ENCODE data around the gene CDH4.

CDH4 gene

DNA sequence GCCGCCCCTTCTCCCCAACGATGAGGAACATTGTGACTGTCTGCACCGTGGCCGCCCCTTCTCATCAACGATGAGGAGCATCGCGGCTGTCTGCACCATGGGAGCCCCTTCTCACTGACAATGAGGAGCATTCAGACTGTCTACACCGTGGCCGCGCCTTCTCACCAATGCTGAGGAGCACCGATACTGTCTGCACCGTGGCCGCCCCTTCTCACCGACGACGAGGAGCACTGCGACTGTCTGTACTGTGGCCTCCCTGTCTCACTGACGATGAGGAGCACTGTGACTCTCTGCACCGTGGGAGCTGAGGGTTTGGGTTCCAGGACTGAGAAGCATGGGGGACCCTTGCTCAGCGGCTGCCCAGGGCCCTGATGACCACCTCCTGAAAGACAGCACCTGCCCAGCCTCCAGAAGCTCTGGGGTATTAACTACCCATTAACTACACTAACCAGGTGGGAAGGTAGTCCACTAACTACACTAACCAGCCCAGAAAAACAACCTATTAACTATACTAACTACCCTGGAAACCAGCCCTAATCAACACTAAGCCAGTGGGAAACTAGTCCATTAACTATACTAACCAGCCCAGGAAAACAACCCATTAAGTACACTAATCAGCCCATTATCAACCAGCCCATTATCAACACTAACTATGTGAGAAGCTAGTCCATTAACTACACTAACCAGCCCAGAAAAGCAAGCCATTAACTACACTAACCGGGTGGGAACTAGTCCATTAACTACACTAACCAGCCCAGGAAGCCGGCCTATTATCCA lies 696.7 kb downstream of the CDH4 start:
- DNase-seq (ENCODE audit: low spot score), result no peak

DNA sequence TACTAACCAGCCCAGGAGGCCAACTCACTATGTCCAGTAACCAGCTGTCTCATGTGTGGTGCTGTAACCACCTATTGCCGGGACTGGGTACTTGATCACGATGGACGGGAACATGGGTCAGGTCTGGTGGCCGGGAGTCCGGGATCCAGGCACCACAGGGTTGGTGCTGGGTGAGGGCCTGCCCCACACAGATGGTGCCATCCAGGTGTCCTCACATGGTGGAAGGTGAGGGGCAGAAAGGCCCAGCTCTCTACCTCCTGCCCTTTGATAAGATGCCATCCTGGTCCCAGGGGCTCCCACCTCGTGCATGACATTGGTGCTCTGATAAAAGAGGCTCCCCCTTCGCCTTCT lies 697.3 kb downstream of the CDH4 start:
- DNase-seq (ENCODE audit: low spot score), result no peak

DNA sequence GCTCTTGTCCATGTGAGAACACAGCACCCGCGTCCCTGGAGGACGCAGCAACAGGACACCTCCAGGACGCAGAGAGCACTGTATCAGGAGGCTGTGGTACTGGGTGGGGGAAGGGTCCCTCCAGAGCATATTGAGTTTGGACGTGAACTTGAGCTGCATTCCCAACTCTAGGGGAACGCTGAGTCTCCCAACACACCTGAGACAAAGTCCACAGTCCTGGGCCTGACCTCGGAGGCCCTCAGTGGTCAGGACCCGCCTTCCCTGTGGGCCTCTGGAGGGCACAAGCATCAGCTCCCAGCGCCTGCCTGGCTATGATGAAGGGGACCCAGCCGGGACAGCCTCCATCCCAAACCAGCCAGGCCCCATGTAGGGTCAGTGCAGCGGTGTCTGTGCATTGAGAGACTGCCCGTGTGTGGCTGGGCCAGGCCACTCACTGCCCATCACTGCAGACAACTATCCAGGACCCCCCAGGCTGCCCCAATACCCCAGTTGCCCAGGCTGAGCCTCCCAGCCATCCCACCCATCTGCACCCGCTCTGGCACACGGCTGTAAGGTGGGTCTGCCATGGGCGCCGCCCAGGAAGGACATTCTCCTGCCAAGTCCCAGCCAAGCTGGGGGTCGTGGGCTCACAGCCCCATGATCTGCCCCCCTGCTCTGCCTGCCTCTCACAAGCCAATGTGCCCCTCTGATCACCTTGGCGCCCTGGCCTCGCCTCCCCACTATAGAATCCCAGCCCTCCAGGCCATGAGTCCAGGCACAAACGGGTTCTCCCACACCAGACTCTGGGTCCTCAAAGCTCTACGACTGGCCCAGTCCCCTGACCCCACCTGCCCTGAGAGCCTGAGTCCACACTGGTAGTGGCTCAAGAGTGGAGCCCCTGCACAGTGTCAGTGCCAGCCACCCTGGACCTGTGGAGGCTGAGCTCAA lies 697.9 kb downstream of the CDH4 start:
- DNase-seq (ENCODE audit: low spot score), result no peak

DNA sequence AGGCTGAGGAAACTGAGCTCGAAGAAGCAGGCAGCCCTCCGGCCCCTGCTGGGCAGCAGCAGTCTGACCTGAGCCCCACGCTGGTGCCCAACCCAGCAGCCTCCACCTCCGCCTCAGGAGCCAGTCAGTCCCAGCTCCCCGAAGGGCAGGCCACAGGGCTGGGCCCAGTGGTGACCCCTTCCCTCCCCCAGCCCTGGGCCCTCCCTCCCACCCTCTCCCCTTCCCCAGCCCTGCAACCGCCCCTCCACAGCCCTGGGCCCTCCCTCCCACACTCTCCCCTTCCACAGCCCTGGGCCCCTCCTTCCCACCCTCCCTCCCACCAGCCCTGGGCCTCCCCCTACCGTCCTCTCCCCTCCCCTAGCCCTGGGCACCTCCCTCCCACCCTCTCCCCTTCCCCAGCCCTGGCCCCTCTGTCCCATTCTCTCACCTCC lies 698.6 kb downstream of the CDH4 start:
- no peak for DNase-seq (ENCODE audit: low spot score)

DNA sequence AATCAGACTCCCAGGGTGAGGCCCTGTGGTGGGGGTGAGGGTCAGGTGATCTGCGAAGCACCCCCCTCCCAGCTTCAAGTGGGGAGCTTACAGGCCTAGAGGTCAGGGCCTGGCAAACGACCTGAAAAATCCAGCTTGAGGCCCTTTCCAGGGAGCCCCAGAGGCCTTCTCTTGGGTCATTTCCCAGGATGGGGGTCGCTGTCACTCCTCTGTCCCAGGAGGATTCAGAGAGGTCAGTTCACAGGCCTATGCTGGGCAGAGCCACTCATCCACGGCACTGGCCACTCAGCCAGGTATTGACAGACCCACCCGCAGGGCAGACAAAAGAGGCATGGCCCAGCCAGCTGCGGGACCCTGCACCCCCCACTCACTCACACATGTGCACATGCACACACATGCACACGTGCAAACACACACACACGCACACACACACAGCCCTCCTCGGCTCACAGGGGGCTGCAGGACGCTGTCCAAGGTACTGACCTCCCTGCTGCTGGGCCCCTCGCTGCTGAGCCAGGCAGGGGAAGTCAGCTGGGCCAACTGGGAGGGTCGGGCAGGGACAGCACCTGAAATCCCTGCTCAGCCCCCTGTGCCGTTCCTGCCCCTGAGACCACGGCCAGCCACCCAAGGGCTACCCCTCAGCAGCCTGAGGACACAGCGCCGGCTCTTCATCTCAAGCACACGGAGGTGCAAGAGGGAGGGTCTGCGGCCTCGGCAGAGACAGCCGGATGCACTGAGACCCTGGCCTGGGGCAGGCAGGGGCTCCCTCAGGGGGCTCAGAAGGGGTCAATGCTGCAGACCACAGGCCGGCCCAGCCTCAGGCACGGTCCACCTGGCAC lies 699.9 kb downstream of the CDH4 start:
- DNase-seq (ENCODE audit: low spot score), result no peak

DNA sequence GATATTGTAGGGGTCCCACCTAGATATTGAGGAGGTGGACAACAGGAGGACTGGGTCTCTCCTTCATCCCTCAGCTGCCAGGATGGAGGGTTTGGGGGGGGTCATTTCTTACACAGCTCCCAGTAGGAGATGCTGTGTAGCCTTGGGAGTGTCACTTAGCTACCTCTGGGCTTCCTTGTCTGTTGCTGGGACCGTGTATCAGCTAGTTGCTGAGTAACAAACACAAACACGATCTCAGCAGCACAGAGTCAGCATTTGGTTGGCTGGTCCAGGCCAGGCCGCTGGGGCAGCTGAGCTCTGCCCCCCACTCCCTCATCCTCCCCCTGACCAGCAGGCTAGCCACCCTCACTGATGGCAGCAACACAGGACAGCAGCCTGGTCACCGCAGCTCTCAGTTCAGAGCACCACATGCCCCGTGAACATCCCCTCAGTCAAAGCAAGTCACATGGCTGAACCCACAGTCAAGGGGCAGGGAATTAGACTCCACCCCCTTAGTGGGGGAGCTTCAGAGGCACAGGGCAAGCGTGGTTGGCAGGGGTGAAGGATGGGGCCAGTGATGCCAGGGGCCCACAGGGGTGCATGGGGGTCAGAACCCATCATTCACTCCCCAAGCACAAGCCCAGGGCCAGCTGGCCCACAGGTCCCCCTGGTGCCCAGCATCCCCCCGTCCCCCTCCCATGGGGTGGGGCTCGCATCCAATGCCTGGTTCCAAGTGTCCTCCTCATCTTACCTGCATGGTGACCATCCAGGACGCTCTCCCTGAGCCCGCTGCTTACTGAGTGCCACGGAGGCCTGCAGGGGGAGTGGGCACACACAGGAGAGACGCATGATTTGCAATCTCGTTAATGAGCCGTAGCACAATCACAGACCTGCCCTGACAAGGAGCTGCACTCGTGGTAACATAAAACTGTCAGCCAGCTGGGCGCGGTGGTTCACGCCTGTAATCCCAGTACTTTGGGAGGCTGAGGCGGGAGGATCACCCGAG lies 701.3 kb downstream of the CDH4 start:
- DNase-seq (ENCODE audit: low spot score), result no peak

DNA sequence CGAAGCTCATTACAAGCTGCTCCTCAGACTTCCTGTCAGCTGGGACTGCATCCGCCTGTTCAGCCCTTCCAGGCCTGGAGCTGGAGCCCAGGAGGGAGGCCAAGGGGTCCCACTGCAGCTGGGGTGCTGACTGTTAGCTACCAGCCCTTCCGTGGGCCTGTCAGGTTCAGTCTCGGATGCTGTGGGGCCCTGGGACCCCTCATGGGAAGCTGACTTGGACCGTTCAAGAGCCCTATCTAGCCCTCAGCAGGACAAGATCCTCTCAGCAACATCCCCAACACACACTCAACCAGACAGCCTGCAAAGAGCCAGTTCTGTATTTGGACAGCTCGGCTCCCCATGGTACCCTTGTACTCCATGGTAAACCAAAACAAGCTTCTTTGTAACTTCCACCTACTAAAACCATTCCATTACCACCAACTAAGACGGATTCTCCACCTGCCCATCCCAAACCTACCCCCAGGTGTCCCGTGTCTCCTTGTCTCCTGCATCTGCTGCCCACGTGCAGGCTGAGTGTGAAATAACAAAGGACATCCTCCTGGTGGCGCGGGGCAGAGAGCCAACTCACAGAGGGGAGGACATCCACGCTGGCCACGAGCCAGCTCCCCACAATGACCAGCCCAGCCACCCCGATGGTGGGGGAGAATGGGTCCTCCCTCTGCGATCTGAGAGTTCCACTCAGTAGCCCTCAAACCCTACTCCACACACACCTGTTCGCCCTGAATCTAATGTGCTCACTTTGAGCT lies 702.4 kb downstream of the CDH4 start:
- no peak for DNase-seq (ENCODE audit: low spot score)

DNA sequence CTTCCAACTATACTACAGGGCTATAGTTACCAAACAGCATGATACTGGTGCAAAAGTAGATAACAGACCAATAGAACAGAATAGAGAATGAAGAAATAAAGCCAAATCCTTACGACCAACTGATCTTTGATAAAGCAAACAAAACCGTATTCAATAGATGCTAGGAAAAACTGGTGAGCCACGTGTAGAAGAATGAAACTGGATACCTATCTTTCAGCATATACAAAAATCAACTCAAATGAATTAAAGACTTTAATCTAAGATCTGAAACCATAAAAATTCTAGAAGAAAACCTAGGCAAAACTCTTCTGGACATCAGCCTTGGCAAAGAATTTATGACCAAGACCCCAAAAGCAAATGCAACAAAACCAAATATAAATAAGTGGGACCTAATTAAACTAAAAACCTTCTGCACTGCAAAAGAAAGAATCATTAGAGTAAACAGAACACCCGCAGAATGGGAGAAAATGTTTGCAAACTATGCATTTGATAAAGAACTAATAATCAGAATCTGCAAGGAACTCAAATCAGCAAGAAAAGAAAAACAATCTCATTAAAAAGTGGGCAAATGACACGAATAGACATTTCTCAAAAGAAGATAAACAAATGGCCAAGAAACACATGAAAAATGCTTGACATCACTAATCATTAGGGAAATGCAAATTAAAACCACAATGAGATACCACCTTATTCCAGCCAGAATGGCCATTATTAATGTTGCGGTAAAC lies 703.8 kb downstream of the CDH4 start:
- DNase-seq (ENCODE audit: low spot score), result no peak

DNA sequence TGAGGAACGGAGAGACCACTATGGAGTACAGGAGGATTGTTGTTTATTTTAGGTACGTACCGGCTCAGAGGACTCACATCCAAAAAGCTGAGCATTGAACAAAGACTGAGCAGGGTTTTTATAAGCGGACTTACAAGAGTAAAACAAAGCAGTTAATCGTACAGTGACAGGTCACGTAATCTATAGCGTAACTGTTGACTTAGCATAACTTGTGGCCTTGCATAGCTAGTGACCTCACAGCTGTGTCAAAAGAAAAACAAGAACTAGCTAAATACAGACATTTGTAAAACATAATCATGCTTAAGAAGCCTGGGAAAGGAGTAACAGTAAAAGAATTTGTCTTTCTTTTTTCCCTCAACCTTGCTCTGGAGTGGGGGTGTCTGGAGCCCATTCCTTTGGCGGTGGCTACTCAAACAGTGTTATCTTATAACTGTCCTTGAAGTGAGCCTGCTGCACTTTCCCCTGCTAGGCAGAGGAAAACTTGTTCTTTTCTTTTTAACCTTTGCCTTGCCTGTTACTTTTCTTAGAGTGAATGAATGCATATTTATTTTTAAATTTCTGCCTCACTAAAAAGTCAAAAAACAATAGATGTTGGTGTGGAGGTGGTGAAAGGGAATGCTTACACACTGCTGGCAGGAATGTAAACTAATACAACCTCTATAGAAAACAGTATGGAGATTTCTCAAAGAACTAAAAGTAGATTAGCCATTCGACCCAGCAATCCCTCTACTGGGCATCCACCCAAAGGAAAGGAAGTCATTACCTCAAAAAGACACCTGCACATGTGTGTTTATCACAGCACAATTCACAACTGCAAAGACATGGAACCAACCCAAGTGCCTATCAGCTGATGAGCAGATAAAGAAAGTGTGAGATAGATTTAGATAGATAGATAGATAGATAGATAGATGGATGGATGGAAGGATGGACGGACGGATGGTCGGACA lies 704.6 kb downstream of the CDH4 start:
- no peak for DNase-seq (ENCODE audit: low spot score)

DNA sequence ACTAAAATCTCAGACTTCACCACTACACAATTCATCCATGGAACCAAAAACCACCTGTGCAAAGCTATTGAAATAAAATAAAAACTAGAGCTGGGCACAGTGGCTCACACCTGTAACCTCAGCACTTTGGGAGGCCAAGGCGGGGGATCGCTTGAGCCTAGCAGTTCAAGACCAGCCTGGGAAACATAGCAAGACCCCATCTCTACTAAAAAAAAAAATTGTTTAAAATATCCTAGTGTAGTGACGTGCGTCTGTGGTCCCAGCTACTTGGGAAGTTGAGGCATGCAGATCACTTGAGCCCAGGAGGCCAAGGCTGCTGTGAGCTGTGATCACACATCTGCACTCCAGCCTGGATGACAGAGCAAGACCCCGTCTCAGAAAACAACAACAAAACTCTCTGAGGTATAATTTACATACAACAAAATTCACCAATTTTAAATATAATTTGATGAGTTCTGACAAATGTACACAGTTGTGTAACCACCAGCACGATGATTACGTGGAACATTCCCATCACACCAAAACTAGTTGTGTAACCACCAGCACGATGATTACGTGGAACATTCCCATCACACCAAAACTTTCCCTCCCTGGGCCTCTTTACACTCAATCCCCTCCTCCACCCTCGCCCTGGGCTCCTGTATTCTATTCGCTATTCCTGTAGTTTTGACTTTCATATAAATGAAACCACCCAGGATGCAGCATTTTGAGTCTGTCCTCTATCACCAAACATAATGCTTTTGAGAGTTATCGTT lies 706.1 kb downstream of the CDH4 start:
- DNase-seq (ENCODE audit: low spot score), result no peak

DNA sequence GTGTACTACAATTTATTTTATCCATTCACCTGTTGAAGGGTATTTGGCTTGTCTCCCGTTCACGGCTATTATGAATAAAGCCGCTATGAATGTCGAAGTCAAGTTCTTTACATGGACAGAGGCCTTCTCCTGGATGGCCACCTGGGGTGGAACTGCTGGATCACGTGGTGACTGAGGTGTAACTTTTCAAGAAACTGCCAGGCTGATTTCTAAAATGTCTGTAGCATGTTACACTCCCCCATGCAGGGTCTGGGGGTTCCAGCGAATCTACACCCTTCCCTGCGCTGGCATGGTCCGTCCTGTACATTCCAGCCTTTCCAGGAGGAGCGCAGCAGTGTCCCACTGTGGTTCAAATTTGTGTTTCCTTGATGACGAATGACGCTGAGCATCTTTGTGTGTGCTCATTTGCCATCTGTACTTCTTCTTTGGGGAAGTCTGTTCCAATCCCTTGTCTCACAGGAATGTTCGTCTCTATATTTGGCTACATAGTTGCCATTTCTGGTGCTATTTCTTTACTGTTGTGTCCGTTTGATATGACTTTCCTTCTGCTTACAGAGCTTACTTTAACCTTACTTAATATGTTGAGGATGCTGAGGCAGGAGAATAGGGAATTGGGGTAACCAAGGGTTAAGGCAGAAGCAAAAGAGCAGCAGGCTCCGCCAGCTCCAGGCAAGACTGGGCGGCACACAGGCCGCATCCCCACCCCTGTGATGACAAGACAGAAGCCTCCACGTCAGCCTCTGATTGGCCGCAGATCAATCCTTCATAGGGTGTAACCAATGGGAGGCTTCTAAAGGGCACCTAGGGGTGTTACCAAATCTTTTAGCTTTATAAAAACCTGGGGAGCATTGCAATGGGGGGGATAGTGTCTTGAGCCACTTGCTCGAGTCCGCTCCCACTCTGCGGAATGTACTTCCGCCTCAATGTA lies 707.0 kb downstream of the CDH4 start:
- DNase-seq (ENCODE audit: low spot score), result no peak

DNA sequence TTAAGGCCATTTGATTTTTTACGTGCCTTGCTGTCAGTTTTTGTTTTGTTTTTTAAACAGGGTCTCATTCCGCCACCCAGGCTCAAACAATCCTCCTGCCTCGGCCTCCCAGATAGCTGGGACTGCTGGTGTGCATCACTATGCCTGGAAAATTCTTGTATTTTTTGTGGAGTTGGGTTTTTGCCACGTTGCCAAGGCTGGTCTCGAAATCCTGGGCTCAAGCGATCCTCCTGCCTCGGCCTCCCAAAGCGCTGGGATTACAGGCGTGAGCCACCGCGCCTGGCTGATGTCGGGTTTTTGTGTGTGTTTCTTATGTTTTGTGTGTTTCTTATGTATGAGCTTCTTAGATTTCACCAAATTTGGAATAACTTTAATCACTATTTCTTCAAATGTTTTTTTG lies 708.8 kb downstream of the CDH4 start:
- DNase-seq (ENCODE audit: low spot score), result no peak

DNA sequence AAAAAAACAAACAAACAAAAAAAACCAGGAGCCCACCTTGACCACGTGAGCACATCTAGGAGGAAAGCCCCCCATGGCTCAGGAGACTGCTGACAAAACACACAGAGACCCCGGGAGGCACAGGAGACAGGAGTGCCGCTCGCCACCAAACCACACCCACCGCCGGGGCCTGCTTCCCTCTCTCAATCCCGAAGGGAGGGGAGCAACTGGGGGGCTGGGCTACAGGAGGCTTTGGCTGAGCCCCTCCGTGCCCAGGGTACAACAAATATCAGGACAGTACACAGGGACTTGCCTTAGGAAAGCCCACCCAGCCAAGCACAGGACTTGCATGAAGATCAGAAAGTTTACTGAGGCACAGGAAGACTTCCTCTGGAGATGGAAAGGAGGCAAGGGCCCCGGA lies 711.1 kb downstream of the CDH4 start:
- DNase-seq (ENCODE audit: low spot score), result no peak

DNA sequence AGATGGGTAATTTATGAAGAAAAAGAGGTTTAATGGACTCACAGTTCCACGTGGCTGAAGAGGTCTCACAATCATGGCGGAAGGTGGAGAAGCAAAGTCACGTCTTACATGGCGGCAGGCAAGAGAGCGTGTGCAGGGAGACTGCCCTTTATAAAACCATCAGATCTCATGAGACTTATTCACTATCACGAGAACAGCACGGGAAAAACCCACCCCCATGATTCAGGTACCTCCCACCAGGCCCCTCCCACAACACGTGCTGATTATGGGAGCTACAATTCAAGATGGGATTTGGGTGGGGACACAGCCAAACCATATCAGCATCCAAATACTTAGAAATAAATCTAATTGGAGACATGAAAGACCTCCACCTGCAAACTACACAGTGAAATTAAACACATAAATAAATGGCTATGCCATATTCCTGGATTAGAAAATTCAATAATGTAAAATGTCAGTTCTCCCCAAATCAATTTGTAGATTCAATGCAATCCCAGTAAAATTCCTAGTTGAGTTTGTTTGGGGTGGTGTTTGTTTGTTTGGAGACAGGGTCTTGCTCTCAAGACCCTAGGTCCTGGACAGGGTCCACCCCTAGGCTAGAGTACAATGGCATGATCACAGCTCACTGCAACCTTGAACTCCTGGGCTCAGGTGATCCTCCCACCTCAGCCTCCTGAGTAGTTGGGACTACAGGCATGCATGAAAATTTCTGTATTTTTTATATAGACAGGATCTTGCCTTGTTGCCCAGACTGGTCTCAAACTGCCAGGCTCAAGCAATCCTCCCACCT lies 712.0 kb downstream of the CDH4 start:
- no peak for DNase-seq (ENCODE audit: low spot score)

DNA sequence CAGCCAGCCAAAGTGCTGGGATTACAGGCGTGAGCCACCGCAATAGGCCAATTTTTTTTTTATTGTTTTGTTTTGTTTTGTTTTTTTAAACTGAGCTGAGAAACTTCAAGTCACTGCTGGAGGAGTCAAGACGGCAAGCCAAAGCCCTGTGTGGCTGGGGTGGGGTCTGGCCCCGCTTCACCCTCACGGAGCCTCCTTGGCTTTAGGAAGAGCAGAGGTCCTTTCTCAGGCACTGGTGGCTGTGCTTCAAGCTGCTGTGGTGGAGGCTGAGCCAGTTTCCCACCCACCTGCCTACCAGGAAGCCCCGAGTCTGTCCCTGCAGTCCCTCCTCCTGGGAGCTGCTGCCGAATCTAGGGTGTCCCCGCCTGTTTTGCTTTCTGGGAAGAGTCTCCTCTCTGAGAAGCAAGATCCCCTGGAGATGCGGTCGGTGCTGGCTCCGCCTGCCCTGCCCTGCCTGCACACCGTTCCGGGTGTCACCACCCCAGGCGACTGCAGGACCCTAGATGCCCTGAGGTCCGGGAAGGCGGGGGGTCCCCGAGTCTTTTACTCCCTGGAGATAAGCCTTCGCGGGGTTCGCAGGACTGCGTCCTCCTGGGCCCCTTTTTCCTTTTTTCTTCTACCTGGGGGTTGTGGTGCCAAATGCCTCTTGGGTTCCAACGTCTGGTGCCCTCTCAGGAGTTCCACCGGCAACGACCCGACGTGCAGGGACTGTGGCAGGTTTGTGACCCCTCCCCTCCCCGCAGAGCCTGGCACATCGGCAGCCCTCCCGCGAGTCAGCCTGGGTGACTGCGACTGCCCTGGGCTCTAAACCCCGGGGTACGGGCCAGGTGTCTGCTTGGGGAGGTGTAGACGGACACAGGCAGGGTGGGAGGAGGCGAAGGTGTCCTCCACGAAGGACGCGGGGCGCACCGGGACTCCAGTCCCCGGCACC lies 712.9 kb downstream of the CDH4 start:
- DNase-seq (ENCODE audit: low spot score), result no peak
